Activated T-cell treated with anti-CD3 and anti-CD28 coated beads for 1 hour (primary cell): ENCODE data around the gene AK8.

ENCODE experiments used
- DNase-seq: peaks from one replicate; pipeline ENCODE4 v3.0.0-alpha.2; 2020; ENCODE audit warnings: low read depth

AK8 gene

GRCh38 chr9:132887181-132888120 lies 9.4 kb upstream of the AK8 start:
- DNase-seq, result no peak

DNA sequence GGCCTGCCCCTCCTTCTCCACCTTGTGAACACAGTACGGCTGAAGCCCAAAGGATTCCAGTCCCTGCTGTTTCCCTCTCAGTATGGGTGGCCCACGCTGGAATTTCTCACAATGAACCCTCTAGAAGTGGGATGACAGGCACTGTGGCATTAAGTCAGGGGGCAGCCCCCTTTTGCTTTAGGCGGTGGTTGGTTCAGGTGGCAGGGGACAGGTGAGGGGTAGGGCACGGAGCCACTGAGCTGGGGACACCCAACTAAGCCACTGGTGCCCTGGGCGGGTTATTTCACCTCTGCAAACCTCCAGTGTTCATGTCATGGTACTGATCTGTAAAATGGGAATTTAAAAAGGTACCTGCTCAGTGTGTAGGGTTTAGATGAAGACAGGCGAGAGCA lies 8.2 kb upstream of the AK8 start:
- DNase-seq, result no peak

GRCh38 chr9:132885720-132886333 lies 7.7 kb upstream of the AK8 start:
- DNase-seq, result no peak

DNA sequence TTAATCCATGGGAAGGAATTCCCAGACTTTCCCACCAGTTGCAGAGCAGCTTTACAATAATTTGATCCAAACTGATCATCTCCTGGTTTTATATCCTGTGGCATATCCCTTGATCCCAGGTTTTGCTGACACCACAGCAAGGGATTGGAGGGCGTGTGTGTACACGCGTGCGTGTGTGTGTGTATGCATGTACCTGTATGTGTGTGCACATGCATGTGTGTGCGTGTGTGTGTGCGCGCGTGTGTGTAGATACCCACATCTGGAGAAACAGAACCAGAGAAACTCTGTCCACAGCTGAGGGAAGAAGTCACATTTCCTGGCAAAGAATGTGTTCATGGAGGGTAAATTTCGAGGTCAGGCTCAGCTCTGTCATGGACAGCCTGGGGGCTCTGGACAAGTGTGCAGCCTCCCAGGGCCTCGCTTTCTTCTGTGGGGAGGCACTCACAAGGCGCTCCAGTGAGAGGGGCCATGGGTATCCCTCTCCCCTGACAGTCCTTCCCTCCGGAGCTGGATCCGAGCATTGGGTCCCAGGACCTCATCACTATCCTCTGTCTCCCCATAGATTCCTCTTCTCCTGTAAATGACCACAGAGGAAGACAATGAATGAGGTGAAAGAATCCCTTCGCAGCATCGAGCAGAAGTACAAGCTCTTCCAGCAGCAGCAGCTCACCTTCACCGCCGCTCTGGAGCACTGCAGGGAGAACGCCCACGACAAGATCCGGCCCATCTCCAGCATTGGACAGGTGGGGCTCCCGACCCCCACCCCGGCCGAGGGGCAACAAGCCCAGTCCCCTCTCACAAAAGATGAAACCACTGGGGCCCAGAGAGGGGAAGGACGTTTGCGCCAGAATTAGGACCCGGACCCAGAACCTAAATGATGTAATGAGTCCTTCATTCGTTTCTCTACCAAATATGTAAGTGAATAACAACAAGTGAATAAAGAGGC lies 5.5 kb upstream of the AK8 start:
- DNase-seq, result no peak

DNA sequence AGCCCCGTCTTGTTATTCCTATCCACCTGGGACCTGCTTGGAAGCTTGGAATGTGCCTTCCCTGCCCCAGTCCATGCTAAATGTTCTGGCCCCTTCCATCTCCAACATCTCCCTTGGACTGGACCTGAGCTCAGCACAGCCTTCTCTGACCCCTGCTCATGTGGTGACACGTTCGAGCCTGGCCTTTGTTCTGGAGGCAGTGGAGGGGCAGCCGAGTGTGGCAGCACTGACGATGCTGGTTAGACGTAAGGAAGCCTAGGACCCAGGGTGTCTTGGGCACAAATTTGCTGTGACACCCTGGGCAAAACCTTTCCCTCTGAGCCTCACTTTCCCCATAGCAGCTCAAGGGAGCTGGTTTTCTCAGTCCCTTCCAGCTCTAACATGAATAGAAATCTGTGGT lies 4.5 kb upstream of the AK8 start:
- no peak for DNase-seq

DNA sequence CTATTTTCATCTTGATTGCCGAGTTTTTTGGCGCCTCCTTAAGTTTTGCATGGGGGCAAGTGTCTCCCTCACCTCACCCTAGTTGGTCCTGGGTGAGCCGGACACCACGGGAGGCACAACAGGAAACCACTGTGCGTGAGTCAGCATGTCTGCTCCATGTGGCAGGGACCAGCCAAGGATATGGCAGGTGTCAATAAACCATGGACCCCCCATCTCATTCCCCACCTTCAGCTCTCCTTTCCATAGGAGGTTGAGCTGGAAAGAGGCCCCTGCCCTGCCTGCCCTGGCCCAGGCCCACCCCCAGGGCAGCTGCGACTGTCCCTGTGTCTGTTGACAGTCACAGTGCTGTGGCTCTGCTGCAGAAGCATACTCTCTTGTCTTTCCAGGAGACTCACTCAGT lies 3.7 kb upstream of the AK8 start:
- DNase-seq, result no peak

GRCh38 chr9:132880324-132880661 lies 2.2 kb upstream of the AK8 start:
- no peak for DNase-seq

DNA sequence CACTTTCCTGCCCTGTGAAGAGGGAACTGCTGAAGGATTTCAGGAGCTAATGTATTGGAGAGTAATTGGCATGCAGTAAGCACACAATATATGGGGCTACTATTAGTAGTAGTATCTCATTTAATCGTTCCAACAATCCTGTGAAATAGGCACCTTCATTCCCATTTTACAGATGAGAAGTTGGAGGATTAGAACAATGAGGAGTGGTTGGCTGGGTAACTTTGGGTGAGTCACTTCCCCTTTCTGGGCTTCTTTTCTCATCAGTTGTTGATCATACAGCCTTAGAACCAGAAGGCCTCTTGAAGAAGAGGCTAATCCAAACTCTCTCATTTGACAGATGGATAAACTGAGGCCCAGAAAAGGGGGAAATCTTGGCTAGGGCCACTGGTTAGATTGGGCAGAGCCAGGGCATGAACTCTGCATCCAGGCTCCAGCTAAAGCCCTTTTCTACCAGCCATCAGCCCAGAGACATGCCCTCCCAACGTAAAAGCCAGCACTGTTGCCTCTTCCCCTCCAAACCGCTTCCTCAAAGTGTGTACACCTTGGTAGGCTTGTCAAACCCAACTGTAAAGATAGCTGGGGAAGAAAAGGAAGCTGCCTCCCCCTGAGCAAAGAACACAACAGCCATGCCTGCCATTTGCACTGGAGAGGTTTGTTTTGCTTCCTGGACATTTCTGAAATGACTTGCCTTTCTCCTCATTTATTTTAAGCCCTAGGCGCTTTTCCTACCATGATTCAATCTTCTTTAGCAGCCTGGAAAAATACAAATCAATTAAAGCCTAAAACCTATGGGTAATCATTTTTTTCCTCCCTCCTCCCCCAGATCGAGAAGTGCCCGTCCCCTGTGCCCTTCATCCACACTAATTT lies 1.6 kb upstream of the AK8 start:
- DNase-seq, result no peak

- DNase-seq, result no peak
These were observed 792 bp upstream of the AK8 start, which contains the start of gene SPACA9 for GRCh38 chr9:132878695-132879456. Gene SPACA9, plus strand, starts transcription at chr9:132878898. Its CDS starts 5,050 bp downstream, at chr9:132883948.

DNA sequence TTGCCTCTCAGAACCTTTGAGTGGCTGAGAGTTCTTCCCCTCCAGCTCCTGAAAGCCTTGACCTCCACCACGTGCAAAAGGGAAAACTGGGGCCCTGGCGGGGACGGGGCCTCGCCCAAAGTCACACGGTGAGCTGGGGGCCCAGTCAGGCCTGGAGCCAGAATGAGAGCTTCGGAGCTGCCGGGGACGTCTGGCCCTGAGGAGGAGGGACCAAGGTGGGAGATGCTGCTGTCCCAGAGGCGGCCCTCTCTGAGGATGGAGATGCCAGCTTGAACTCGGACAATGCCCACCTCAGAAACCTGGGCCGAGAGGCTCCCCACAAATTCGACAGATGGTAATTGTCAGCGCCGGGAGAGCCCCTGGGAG lies 643 bp downstream of the AK8 start:
- no peak for DNase-seq

DNA sequence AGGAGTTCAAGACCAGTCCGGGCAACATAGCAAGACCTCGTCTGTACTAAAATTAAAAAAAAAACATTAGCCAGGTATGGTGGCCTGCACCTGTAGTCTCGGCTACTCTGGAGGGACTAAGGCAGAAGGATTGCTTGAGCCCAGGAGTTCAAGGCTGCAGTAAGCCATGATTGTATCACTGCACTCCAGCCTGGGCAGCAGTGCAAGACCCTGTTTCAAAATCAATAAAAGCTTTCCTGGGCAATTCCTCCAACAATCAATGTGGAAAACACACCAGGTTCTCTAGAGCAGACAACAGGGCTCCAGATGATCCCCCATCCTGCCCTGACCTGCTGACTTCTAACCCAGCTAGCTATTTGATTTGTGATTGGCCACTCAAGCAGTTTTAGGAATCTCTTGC lies 1.2 kb downstream of the AK8 start:
- DNase-seq, result no peak

GRCh38 chr9:132875159-132875558 lies 2.9 kb downstream of the AK8 start:
- DNase-seq, result no peak

- DNase-seq, result no peak
These were observed 4.7 kb downstream of the AK8 start for GRCh38 chr9:132873403-132873802.

- DNase-seq, result no peak
These were observed 8.8 kb downstream of the AK8 start for GRCh38 chr9:132869266-132869665.

- DNase-seq, result no peak
These were observed 11.2 kb downstream of the AK8 start for GRCh38 chr9:132866898-132867297.

- no peak for DNase-seq
These were observed 13.4 kb downstream of the AK8 start for GRCh38 chr9:132864691-132865090.

GRCh38 chr9:132864277-132864676 lies 13.8 kb downstream of the AK8 start:
- no peak for DNase-seq

DNA sequence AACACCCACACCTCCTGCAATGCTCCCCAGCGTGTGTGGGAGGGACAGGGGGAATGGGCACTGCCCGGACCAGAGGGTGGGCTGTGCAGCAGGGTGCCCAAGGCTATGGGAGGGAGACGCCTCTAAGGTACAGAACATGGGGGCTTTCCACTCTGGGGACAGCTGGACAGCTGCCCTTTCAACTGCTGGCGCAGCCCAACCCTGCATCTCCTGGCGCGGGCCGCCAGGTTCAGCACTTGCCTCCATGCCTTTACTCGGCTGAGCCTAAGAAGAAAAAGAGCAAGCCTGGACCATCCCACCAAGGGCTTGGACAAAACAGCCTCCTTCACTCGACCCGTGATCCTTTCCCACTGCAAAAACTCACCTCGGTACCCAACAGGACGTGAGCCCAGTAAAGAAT lies 15.0 kb downstream of the AK8 start:
- no peak for DNase-seq

GRCh38 chr9:132862533-132862932 lies 15.6 kb downstream of the AK8 start:
- DNase-seq, result no peak

DNA sequence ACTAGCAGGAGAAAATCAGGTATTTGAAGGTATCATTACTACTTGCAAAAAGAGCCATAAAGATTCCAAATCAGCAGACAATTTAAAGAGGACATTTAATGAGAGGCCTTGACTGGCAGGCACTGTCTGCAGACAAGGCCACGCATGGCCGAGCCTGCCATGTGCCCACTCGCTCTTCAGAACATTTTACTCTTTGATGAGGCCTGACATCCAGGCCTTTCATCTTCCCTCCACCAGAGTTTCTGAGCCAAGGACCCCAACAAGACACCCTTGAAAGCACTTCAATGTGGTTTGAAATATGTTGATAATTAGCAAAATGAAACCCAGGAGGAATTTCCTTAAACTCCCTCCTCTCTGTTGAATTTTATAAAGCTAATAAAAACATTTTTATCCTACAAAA lies 16.4 kb downstream of the AK8 start:
- no peak for DNase-seq

DNA sequence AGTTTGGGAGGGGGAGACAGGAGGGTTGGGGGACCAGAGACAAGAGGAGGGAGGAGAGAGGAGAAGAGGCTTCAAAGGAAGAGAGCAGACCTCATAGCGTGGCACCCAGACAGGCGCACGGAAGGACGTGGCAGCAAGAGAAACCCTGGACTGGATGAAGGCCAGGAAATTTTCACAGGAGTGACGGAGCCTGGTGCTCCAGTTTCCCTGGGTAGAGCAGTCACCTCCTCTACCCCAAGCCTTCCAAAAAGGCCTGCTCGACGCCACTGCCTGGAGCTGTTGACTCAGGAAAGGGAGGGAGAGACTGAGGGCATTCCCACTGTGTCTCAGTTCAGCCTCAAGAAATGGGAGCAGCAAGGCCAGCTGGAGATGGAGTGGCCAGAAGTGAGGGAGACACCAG lies 19.3 kb downstream of the AK8 start:
- no peak for DNase-seq
